NCI-H2107 treated with DMSO at 0.1 percent for 48 hours (cell line): Measurements from ENCODE around the gene RAB30.
A peak's percentile ranks its signal among the peaks of the same experiment; 100 is the strongest.

Experiments used
- DNase-seq: peaks from one replicate; lab custom pipeline; 2025; ENCODE audit not compliant: unreplicated experiment; lab: John Stamatoyannopoulos, UW

RAB30 gene

GRCh38 chr11:83071567-83072349, at the start of gene RAB30:
Gene RAB30 (minus strand): TSS chr11:83071897. CDS start chr11:82997316, 74,581 bp downstream.
- DNase-seq = peak; percentile 99

- DNase-seq = no peak
These were observed 48.6 kb upstream of the RAB30 start for GRCh38 chr11:83120327-83120726.

GRCh38 chr11:83119216-83119615, 47.5 kb upstream of the RAB30 start:
- no peak for DNase-seq

- DNase-seq = no peak
These were observed 47.1 kb upstream of the RAB30 start for GRCh38 chr11:83118814-83119213.

- no peak for DNase-seq
These were observed 44.4 kb upstream of the RAB30 start for GRCh38 chr11:83116015-83116641.

- DNase-seq = no peak
These were observed 43.9 kb upstream of the RAB30 start for GRCh38 chr11:83115551-83115950.

GRCh38 chr11:83115026-83115425, 43.3 kb upstream of the RAB30 start:
- DNase-seq = no peak

GRCh38 chr11:83112886-83113285, 41.2 kb upstream of the RAB30 start:
- DNase-seq = no peak

- DNase-seq = no peak
These were observed 33.5 kb upstream of the RAB30 start for GRCh38 chr11:83105168-83105567.

- no peak for DNase-seq
These were observed 31.1 kb upstream of the RAB30 start for GRCh38 chr11:83102834-83103233.

GRCh38 chr11:83097429-83098075, 25.9 kb upstream of the RAB30 start:
- DNase-seq = no peak

- DNase-seq = no peak
These were observed 21.9 kb upstream of the RAB30 start for GRCh38 chr11:83093634-83094033.

- DNase-seq = no peak
These were observed 21.0 kb upstream of the RAB30 start for GRCh38 chr11:83092488-83093384.

- no peak for DNase-seq
These were observed 17.3 kb upstream of the RAB30 start for GRCh38 chr11:83088965-83089364.

- peak; percentile 39 for DNase-seq
These were observed 15.3 kb upstream of the RAB30 start for GRCh38 chr11:83087035-83087434.

GRCh38 chr11:83079820-83080219, 8.1 kb upstream of the RAB30 start:
- DNase-seq = no peak

GRCh38 chr11:83078269-83078668, 6.6 kb upstream of the RAB30 start:
- no peak for DNase-seq

GRCh38 chr11:83073884-83074283, 2.2 kb upstream of the RAB30 start:
- no peak for DNase-seq

GRCh38 chr11:83073258-83073657, 1.6 kb upstream of the RAB30 start:
- DNase-seq = no peak

GRCh38 chr11:83072350-83073242, 899 bp upstream of the RAB30 start:
- peak; percentile 47 for DNase-seq
